MV-4-11 (cell line): ENCODE results near the gene CDKAL1.
"Not testable (repeated sequence)": the region's sequence is repeated elsewhere in the genome, so short reads cannot be mapped to it uniquely, and the experiment has no call there.

Experiments used
- DNase-seq: peaks from one replicate; lab custom pipeline; 2025; lab: John Stamatoyannopoulos, UW

Gene CDKAL1

GRCh38 chr6:21026576-21027273 is 492.5 kb downstream of the CDKAL1 start:
- DNase-seq: no peak

- no peak for DNase-seq
Measured at GRCh38 chr6:21027507-21027906, 493.2 kb downstream of the CDKAL1 start.

- DNase-seq: no peak
Measured at GRCh38 chr6:21031182-21031581, 496.9 kb downstream of the CDKAL1 start.

- no peak for DNase-seq
Measured at GRCh38 chr6:21033084-21033483, 498.8 kb downstream of the CDKAL1 start.

GRCh38 chr6:21033575-21034026 is 499.3 kb downstream of the CDKAL1 start:
- DNase-seq: no peak

GRCh38 chr6:21034345-21034744 is 500.1 kb downstream of the CDKAL1 start:
- DNase-seq: no peak

GRCh38 chr6:21037453-21037852 is 503.2 kb downstream of the CDKAL1 start:
- peak; percentile 13 for DNase-seq

- DNase-seq: no peak
Measured at GRCh38 chr6:21039926-21040325, 505.7 kb downstream of the CDKAL1 start.

- no peak for DNase-seq
Measured at GRCh38 chr6:21045135-21045700, 511.0 kb downstream of the CDKAL1 start.

GRCh38 chr6:21046276-21046675 is 512.0 kb downstream of the CDKAL1 start:
- no peak for DNase-seq

- no peak for DNase-seq
Measured at GRCh38 chr6:21048047-21048446, 513.8 kb downstream of the CDKAL1 start.

GRCh38 chr6:21049148-21049547 is 514.9 kb downstream of the CDKAL1 start:
- no peak for DNase-seq

- no peak for DNase-seq
Measured at GRCh38 chr6:21049572-21049971, 515.3 kb downstream of the CDKAL1 start.

GRCh38 chr6:21050935-21051334 is 516.7 kb downstream of the CDKAL1 start:
- DNase-seq: no peak

GRCh38 chr6:21051777-21052176 is 517.5 kb downstream of the CDKAL1 start:
- peak; percentile 3 for DNase-seq

- peak; percentile 17 for DNase-seq
Measured at GRCh38 chr6:21053612-21054011, 519.4 kb downstream of the CDKAL1 start.

GRCh38 chr6:21055480-21055879 is 521.2 kb downstream of the CDKAL1 start:
- DNase-seq: not testable (repeated sequence)

GRCh38 chr6:21061892-21062291 is 527.6 kb downstream of the CDKAL1 start:
- no peak for DNase-seq

- no peak for DNase-seq
Measured at GRCh38 chr6:21064756-21065340, 530.6 kb downstream of the CDKAL1 start.

- no peak for DNase-seq
Measured at GRCh38 chr6:21067521-21067920, 533.3 kb downstream of the CDKAL1 start.

- no peak for DNase-seq
Measured at GRCh38 chr6:21070620-21071019, 536.4 kb downstream of the CDKAL1 start.

- DNase-seq: no peak
Measured at GRCh38 chr6:21071780-21072468, 537.7 kb downstream of the CDKAL1 start.

- no peak for DNase-seq
Measured at GRCh38 chr6:21073318-21073839, 539.1 kb downstream of the CDKAL1 start.
